ENCODE results near the gene ANKRD36.
A peak's percentile ranks its signal among the peaks of the same experiment; 100 is the strongest.
"Not testable (repeated sequence)": the region's sequence is repeated elsewhere in the genome, so short reads cannot be mapped to it uniquely, and the experiment has no call there.

ANKRD36 gene

DNA sequence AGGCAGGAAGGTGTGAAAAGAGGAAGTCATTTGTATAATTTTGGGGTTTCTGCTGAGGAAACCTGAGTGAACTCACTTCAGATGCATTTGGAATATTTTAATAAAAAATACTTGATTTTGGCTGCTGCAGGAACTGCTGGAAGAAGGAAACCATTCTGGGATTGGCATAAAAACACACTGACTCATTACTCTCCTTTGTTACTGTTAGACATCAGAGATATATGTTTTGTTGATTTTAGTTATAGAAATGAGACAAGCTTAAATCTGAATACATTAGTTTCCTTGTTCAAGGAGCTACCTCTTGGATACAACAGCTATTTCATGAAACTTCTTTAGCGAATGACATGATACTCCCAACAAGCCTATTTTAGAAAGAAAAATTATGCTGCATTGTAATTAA, 84.3 kb downstream of the ANKRD36 start:
- H3K36me3 Mint-ChIP-seq: peaks cover 32% of the 10 kb centered on the region
- not testable (repeated sequence) for DNase-seq (ENCODE audit: low spot score in 2 of 2); ATAC-seq (ENCODE audit: low read depth); H3K27ac Mint-ChIP-seq; H3K9me3 Mint-ChIP-seq; H3K27me3 Mint-ChIP-seq; H3K4me3 Mint-ChIP-seq; H3K4me1 Mint-ChIP-seq

DNA sequence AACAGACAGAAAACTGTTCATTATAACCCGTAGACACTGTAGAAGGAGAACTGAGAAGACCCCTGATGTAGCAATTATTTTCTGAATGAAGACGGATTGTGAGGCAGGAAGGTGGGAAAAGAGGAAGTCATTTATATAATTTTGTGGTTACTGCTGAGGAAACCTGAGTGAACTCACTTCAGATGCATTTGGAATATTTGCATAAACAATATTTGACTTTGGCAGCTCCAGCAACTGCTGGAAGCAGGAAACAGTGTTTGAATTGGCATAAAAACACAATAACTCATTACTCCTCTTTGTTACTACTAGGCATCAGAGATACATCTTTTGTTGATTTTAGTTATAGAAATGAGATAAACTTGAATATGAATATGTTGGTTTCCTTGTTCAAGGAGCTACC, 87.9 kb downstream of the ANKRD36 start:
- DNase-seq (ENCODE audit: low spot score in 2 of 2) (peak in 1 of 2 donors; percentile 33), ATAC-seq (ENCODE audit: low read depth) (peak; percentile 34)
- not testable (repeated sequence) for H3K9me3 Mint-ChIP-seq, H3K4me3 Mint-ChIP-seq, H3K27me3 Mint-ChIP-seq, H3K4me1 Mint-ChIP-seq, H3K27ac Mint-ChIP-seq
- H3K36me3 Mint-ChIP-seq: peaks cover 22% of the 10 kb centered on the region

DNA sequence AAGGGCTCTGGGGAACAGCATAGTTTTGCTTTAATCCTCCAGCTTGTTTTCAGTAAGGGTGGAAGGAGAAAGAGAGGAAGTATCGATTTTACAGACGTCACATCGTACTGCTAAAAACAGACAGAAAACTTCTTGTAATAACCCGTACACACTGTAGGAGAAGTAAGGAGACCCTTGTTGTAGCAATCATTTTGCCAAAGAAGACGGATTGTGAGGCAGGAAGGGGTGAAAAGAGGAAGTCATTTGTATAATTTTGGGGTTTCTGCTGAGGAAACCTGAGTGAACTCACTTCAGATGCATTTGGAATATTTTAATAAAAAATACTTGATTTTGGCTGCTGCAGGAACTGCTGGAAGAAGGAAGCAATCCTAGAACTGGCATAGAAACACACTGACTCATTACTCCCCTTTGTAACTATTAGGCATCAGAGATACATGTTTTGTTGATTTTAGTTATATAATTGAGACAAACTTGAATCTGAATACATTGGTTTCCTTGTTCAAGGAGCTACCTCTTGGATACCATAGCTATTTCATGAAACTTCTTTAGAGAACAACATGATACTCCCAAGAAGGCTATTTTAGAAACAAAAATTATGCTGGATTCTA, 89.8 kb downstream of the ANKRD36 start:
- H3K27me3 Mint-ChIP-seq; H3K9me3 Mint-ChIP-seq; H3K36me3 Mint-ChIP-seq; H3K4me1 Mint-ChIP-seq; H3K27ac Mint-ChIP-seq; DNase-seq (ENCODE audit: low spot score in 2 of 2); H3K4me3 Mint-ChIP-seq; ATAC-seq (ENCODE audit: low read depth): not testable (repeated sequence)

DNA sequence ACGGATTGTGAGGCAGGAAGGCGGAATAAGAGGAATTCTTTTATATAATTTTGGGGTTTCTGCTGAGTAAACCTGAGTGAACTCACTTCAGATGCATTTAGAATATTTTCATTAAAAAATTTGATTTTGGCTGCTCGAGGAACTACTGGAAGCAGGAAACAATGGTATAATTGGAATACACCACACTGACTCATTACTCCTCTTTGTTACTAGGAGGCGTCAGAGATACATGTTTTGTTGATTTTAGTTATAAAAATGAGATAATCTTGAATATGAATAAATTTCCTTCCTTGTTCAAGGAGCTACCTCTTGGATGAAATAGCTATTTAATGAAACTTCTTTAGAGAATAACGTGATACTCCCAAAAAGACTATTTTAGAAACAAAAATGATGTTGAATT, 97.4 kb downstream of the ANKRD36 start:
- Mint-ChIP-seq H3K9me3 (no peaks in the 10 kb centered on the region), H3K4me3 (no peak overlapping the region), H3K4me1 (no peaks in the 10 kb centered on the region), H3K36me3 (peaks cover 23% of the 10 kb centered on the region), H3K27me3 (no peaks in the 10 kb centered on the region), H3K27ac (no peak overlapping the region)
- no peak for ATAC-seq (ENCODE audit: low read depth)
- DNase-seq (ENCODE audit: low spot score in 2 of 2): no peak

DNA sequence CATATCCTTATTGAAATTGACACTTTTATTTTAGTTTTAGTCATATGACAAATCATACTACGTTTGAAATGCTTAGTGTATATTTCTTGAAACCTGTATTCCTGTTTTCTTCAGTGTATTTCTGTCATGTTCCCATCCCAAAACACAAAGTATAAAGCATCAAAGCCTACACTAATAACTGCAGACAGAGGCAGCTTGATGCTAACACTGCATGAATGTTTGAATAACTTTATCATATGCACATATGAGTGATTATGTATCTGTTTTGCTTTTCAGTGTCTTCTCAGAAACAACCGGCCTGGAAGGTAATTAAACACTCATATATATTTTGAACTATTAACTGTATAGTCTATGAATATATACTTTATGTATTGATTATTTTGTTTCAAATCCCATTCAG, 102.1 kb downstream of the ANKRD36 start:
- peaks cover 23% of the 10 kb centered on the region for H3K36me3 Mint-ChIP-seq
- not testable (repeated sequence) for H3K4me1 Mint-ChIP-seq; H3K4me3 Mint-ChIP-seq; ATAC-seq (ENCODE audit: low read depth); H3K9me3 Mint-ChIP-seq; DNase-seq (ENCODE audit: low spot score in 2 of 2); H3K27me3 Mint-ChIP-seq; H3K27ac Mint-ChIP-seq

DNA sequence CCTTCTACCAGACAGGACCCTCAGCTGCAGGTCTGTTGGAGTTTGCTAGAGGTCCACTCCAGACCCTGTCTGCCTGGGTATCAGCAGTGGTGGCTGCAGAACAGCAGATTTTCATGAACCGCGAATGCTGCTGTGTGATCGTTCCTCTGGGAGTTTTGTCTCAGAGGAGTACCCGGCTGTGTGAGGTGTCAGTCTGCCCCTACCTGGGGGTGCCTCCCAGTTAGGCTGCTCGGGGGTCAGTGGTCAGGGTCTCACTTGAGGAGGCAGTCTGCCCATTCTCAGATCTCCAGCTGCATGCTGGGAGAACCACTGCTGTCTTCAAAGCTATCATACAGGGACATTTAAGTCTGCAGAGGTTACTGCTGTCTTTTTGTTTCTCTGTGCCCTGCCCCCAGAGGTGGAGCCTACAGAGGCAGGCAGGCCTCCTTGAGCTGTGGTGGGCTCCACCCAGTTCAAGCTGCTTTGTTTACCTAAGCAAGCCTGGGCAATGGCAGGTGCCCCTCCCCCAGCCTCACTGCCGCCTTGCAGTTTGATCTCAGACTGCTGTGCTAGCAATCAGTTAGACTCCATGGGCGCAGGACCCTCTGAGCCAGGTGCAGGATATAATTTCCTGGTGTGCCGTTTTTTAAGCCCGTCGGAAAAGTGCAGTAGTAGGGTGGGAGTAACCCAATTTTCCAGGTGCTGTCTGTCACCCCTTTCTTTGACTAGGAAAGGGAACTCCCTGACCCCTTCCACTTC, 118.1 kb downstream of the ANKRD36 start:
- H3K36me3 Mint-ChIP-seq: peaks cover 31% of the 10 kb centered on the region
- H3K27me3 Mint-ChIP-seq; H3K4me1 Mint-ChIP-seq; H3K4me3 Mint-ChIP-seq; DNase-seq (ENCODE audit: low spot score in 2 of 2); H3K27ac Mint-ChIP-seq; ATAC-seq (ENCODE audit: low read depth); H3K9me3 Mint-ChIP-seq: not testable (repeated sequence)

- not testable (repeated sequence) for H3K27ac Mint-ChIP-seq; H3K9me3 Mint-ChIP-seq; H3K4me3 Mint-ChIP-seq; ATAC-seq (ENCODE audit: low read depth); DNase-seq (ENCODE audit: low spot score in 2 of 2); H3K27me3 Mint-ChIP-seq; H3K4me1 Mint-ChIP-seq
- H3K36me3 Mint-ChIP-seq: peaks cover 16% of the 10 kb centered on the region
Measured at GRCh38 chr2:97232981-97233380, 120.0 kb downstream of the ANKRD36 start.

GRCh38 chr2:97233660-97234295, 120.8 kb downstream of the ANKRD36 start:
- not testable (repeated sequence) for H3K9me3 Mint-ChIP-seq; ATAC-seq (ENCODE audit: low read depth); H3K27ac Mint-ChIP-seq; DNase-seq (ENCODE audit: low spot score in 2 of 2); H3K4me1 Mint-ChIP-seq; H3K4me3 Mint-ChIP-seq; H3K27me3 Mint-ChIP-seq
- peaks cover 14% of the 10 kb centered on the region for H3K36me3 Mint-ChIP-seq

- H3K9me3 Mint-ChIP-seq; H3K27me3 Mint-ChIP-seq; H3K27ac Mint-ChIP-seq; H3K36me3 Mint-ChIP-seq; DNase-seq (ENCODE audit: low spot score in 2 of 2); H3K4me1 Mint-ChIP-seq; H3K4me3 Mint-ChIP-seq; ATAC-seq (ENCODE audit: low read depth): not testable (repeated sequence)
Measured at GRCh38 chr2:97261192-97261591, 148.2 kb downstream of the ANKRD36 start.

GRCh38 chr2:97266449-97266848, 153.5 kb downstream of the ANKRD36 start:
- not testable (repeated sequence) for ATAC-seq (ENCODE audit: low read depth); H3K27ac Mint-ChIP-seq; H3K27me3 Mint-ChIP-seq; H3K36me3 Mint-ChIP-seq; H3K9me3 Mint-ChIP-seq; H3K4me1 Mint-ChIP-seq; H3K4me3 Mint-ChIP-seq; DNase-seq (ENCODE audit: low spot score in 2 of 2)

DNA sequence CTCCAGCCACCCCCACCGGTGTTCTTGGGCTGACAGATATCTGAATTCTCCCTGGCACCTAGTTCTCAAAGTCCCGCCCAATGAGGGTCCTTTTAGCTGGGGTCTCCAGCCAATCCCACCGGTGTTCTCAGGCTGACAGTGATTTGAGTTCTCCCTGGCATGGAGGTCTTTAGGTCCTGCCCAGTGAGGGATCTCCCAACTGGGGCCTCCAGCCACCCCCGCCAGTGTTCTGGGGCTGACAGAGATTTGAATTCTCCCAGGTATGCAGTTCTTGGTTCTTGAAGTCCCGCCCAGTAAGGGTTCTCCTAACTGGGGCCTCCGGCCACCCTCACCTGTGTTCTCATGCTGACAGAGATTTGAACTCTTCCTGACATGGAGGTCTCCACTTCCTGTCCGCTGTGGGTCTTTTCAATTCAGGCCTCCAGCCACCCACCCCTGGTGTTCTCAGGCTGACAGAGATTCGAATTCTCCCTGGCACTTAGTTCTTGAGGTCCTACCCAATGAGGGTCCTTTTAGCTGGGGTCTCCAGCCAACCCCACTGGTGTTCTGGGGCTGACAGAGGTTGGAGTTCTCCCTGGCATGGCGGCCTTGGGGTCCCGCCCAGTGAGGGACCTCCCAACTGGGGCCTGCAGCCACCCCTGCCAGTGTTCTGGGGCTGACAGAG, 154.6 kb downstream of the ANKRD36 start:
- Mint-ChIP-seq H3K36me3 (peaks cover 3% of the 10 kb centered on the region), H3K4me1 (no peaks in the 10 kb centered on the region), H3K27ac (no peak overlapping the region), H3K27me3 (no peaks in the 10 kb centered on the region), H3K9me3 (no peaks in the 10 kb centered on the region), H3K4me3 (no peak overlapping the region)
- DNase-seq (ENCODE audit: low spot score in 2 of 2) (no peak), ATAC-seq (ENCODE audit: low read depth) (no peak)

- H3K4me1 Mint-ChIP-seq; H3K4me3 Mint-ChIP-seq; H3K36me3 Mint-ChIP-seq; DNase-seq (ENCODE audit: low spot score in 2 of 2); H3K27me3 Mint-ChIP-seq; ATAC-seq (ENCODE audit: low read depth); H3K27ac Mint-ChIP-seq; H3K9me3 Mint-ChIP-seq: not testable (repeated sequence)
Measured at GRCh38 chr2:97268075-97268591, 155.2 kb downstream of the ANKRD36 start.

DNA sequence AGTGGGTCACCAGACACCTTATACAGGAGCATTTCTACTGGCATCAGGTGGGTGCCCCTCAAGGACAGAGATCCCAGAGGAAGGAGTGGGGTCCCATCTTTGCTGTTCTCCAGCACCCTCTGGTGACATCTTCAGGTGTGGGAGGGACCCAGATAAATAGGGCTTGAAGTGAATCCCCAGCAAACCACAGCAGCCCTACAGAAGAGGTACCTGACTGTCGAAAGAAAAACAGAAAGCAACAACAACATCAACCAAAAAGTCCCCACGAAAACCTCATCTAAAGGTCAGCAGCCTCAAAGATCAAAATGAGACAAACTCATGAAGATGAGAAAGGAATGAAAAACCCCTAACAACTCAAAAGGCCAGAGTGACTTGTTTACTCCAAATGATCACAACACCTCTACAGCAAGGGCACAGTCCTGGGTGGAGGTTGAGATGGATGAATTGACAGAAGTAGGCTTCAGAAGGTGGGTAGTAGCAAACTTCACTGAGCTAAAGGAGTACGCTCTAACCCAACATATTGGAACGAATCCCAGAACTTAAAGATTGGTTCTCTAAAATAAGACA, 163.4 kb downstream of the ANKRD36 start:
- not testable (repeated sequence) for H3K27ac Mint-ChIP-seq; ATAC-seq (ENCODE audit: low read depth); H3K9me3 Mint-ChIP-seq; H3K36me3 Mint-ChIP-seq; H3K4me3 Mint-ChIP-seq; H3K27me3 Mint-ChIP-seq; H3K4me1 Mint-ChIP-seq; DNase-seq (ENCODE audit: low spot score in 2 of 2)

DNA sequence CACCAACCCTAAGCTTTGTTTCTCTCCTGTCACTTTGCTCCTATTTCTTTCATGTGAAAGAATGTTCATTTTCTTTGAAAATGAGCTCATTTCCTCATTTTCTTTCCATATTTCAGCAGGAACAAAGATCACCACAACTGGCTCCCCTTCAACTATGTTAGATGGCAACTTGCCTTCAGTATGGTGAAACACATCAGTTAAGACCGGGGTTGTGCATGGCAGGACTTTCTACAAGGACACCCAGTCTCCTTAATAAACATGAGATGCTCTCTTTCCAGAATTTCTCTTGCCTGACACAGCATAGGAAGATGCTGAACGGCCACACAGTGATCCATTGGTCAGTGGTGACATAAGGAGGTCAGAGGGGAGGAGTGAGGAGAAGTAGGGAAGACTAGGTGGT, 172.2 kb downstream of the ANKRD36 start:
- not testable (repeated sequence) for H3K27me3 Mint-ChIP-seq; H3K27ac Mint-ChIP-seq; ATAC-seq (ENCODE audit: low read depth); DNase-seq (ENCODE audit: low spot score in 2 of 2); H3K36me3 Mint-ChIP-seq; H3K4me1 Mint-ChIP-seq; H3K9me3 Mint-ChIP-seq; H3K4me3 Mint-ChIP-seq

Data from memory B cell (primary cell).